Activated CD8-positive, alpha-beta memory T cell treated with anti-CD3 and anti-CD28 coated beads for 1 hour (primary cell): Measurements from ENCODE around the gene CWC22.
"Not testable (repeated sequence)": the region's sequence is repeated elsewhere in the genome, so short reads cannot be mapped to it uniquely, and the experiment has no call there.

Experiments
- DNase-seq, 2 donors: peaks; one replicate each; pipeline ENCODE4 v3.0.0-alpha.2; 2020; ENCODE audit warnings: low read depth in 1 of 2; ENCODE audit errors: extremely low read depth in 1 of 2

The CWC22 gene

GRCh38 chr2:180003559-180003958 is 3.5 kb downstream of the CWC22 start:
- no peak for DNase-seq

GRCh38 chr2:180003073-180003472 is 4.0 kb downstream of the CWC22 start:
- no peak for DNase-seq

GRCh38 chr2:180002198-180002770 is 4.8 kb downstream of the CWC22 start:
- DNase-seq: no peak

GRCh38 chr2:180001726-180002125 is 5.4 kb downstream of the CWC22 start:
- no peak for DNase-seq

- DNase-seq: no peak
Observed at GRCh38 chr2:180000434-180000833, 6.7 kb downstream of the CWC22 start.

- DNase-seq: no peak
Observed at GRCh38 chr2:179999000-179999399, 8.1 kb downstream of the CWC22 start.

GRCh38 chr2:179995741-179996515 is 11.2 kb downstream of the CWC22 start:
- no peak for DNase-seq

GRCh38 chr2:179991344-179991743 is 15.8 kb downstream of the CWC22 start:
- no peak for DNase-seq

GRCh38 chr2:179990676-179991317 is 16.3 kb downstream of the CWC22 start:
- DNase-seq: no peak

GRCh38 chr2:179987916-179988315 is 19.2 kb downstream of the CWC22 start:
- no peak for DNase-seq

- DNase-seq: no peak
Observed at GRCh38 chr2:179985163-179985820, 21.8 kb downstream of the CWC22 start.

GRCh38 chr2:179983250-179983932 is 23.7 kb downstream of the CWC22 start:
- DNase-seq: no peak

GRCh38 chr2:179981085-179981484 is 26.0 kb downstream of the CWC22 start:
- no peak for DNase-seq

GRCh38 chr2:179974761-179975160 is 32.3 kb downstream of the CWC22 start:
- no peak for DNase-seq

- no peak for DNase-seq
Observed at GRCh38 chr2:179966778-179967394, 40.2 kb downstream of the CWC22 start.

GRCh38 chr2:179965291-179966258 is 41.5 kb downstream of the CWC22 start:
- no peak for DNase-seq

GRCh38 chr2:179963626-179964025 is 43.5 kb downstream of the CWC22 start:
- DNase-seq: no peak

- DNase-seq: not testable (repeated sequence)
Observed at GRCh38 chr2:179958251-179958650, 48.8 kb downstream of the CWC22 start.

- DNase-seq: no peak
Observed at GRCh38 chr2:179954026-179954425, 53.1 kb downstream of the CWC22 start.
